Measurements from ENCODE around the gene TMEM121.

GRCh38 chr14:105554022-105554421 lies 27.6 kb downstream of the TMEM121 start:
- TF ChIP-seq POLR2A (IDR thresholded peaks at IDR 0.05; ENCODE audit: low read depth, low read length) (no peak), CTCF (conservative IDR thresholded peaks at IDR 0.05; ENCODE audit: low read depth, low read length) (no peak), MAFK (IDR thresholded peaks at IDR 0.05; ENCODE audit: low read depth, low read length) (no peak), NFE2L2 (IDR thresholded peaks at IDR 0.05; ENCODE audit: low read depth, low read length) (no peak), BHLHE40 (IDR thresholded peaks at IDR 0.05; ENCODE audit: low read depth, low read length) (no peak), RAD21 (IDR thresholded peaks at IDR 0.05; ENCODE audit: low read length) (no peak), FOS (IDR thresholded peaks at IDR 0.05; ENCODE audit: low read depth, low read length) (no peak)
- TF ChIP-seq, protein P1, sequence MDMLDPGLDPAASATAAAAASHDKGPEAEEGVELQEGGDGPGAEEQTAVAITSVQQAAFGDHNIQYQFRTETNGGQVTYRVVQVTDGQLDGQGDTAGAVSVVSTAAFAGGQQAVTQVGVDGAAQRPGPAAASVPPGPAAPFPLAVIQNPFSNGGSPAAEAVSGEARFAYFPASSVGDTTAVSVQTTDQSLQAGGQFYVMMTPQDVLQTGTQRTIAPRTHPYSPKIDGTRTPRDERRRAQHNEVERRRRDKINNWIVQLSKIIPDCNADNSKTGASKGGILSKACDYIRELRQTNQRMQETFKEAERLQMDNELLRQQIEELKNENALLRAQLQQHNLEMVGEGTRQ (IDR thresholded peaks at IDR 0.05; ENCODE audit: low read depth, low read length): no peak

Measured in IMR-90 (cell line).